Dedifferentiated amniotic fluid mesenchymal stem cell (primary cell): ENCODE data around the gene MARCHF6.
A peak's percentile ranks its signal among the peaks of the same experiment; 100 is the strongest.
"Not testable (repeated sequence)": the region's sequence is repeated elsewhere in the genome, so short reads cannot be mapped to it uniquely, and the experiment has no call there.

ENCODE experiments used
- DNase-seq: peaks from one replicate; pipeline ENCODE4 v3.0.0-alpha.2; 2016; ENCODE audit errors: extremely low spot score

The MARCHF6 gene

GRCh38 chr5:10353241-10354047, at the start of gene MARCHF6:
MARCHF6 (plus strand) TSS chr5:10353695; CDS start chr5:10353899, 204 bp downstream.
- peak; percentile 84 for DNase-seq

GRCh38 chr5:10303699-10304170, 49.8 kb upstream of the MARCHF6 start:
- DNase-seq = no peak

GRCh38 chr5:10304932-10305331, 48.6 kb upstream of the MARCHF6 start:
- DNase-seq = no peak

GRCh38 chr5:10306114-10306513, 47.4 kb upstream of the MARCHF6 start:
- no peak for DNase-seq

- DNase-seq = no peak
Observed at GRCh38 chr5:10306806-10307205, 46.7 kb upstream of the MARCHF6 start.

- no peak for DNase-seq
Observed at GRCh38 chr5:10307206-10308148, 46.0 kb upstream of the MARCHF6 start, which contains the start of gene CMBL. CMBL (minus strand) TSS chr5:10307902; CDS start chr5:10290762, 17,140 bp downstream.

- DNase-seq = no peak
Observed at GRCh38 chr5:10308844-10309243, 44.7 kb upstream of the MARCHF6 start.

- peak; percentile 36 for DNase-seq
Observed at GRCh38 chr5:10310066-10310779, 43.3 kb upstream of the MARCHF6 start.

- not testable (repeated sequence) for DNase-seq
Observed at GRCh38 chr5:10310835-10311570, 42.5 kb upstream of the MARCHF6 start.

- DNase-seq = no peak
Observed at GRCh38 chr5:10311595-10312425, 41.7 kb upstream of the MARCHF6 start.

- no peak for DNase-seq
Observed at GRCh38 chr5:10315201-10315600, 38.3 kb upstream of the MARCHF6 start.

- no peak for DNase-seq
Observed at GRCh38 chr5:10315824-10316509, 37.5 kb upstream of the MARCHF6 start.

GRCh38 chr5:10317825-10318682, 35.4 kb upstream of the MARCHF6 start:
- DNase-seq = no peak

GRCh38 chr5:10319202-10319851, 34.2 kb upstream of the MARCHF6 start:
- DNase-seq = no peak

- DNase-seq = no peak
Observed at GRCh38 chr5:10320793-10321192, 32.7 kb upstream of the MARCHF6 start.

- DNase-seq = no peak
Observed at GRCh38 chr5:10321882-10322281, 31.6 kb upstream of the MARCHF6 start.

GRCh38 chr5:10323588-10324488, 29.7 kb upstream of the MARCHF6 start:
- DNase-seq = peak; percentile 49
